CD4-positive, alpha-beta T cell treated with Interleukin-10 for 1 hour (primary cell): ENCODE measurements around the gene CERS6.

Experiments
- DNase-seq: peaks from one replicate; pipeline ENCODE4 v3.0.0-alpha.2; 2020

Gene CERS6

DNA sequence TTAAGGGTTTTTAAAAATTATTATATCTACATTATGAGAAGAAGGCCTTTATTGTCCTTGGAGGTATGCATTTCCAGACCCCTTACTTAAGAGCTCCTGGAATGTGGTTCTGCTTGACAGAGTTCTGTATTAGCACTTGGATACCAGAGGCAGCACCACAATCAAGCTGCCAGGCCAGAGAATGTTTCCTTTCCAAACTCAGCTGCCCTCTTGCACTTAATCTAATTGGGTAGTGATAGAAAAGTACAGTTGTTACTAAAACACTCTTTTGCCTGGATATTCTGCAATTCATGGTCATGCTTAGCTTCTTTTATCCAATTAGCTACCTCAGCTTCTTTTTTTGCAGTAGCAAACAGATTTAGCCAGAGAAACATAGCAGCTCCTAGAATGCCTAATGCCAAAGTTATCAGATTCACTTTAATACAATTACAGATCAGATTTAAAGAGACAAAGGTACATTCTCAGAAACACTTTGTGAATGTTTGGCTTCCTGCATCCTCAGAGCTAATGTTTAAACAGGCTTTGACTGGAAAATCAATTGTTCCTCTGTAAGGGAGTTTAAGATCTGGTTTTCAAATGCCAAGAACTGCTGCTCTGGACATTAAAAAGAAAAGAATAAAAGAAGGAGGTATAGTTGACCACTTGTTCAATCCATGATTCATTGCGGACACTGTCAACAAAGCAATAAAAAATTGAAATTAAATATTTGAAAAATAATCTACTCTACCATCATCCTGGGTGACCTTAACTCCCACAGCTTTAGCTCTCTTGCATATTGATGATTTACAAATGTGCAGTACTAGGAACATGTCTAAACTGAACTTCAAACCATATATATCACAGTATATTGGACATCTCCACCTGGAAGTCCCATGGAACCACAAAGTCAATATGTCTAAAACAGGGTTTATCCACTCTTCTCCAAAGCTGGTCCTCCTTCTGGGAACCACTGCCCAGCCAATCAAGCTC, 359.2 kb downstream of the CERS6 start:
- DNase-seq: no peak

DNA sequence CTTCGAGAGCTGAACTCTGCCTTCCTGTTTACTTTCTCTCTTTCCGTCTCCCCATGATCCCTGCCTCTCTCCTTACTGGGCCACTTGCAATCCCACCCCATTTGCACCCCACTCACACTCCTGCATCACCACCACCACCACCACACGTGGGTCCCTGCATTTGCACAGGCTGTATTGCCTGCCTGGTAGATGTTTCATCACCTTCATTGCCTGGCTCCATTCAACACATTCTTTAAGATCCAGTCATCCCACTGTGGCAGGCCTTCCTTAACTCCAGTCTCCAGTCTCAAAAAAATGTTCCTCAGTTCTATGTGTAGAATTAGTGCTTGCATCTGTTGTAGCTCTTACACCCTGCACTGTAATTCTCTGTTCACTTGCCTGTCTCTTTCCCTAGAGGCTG, 360.3 kb downstream of the CERS6 start:
- no peak for DNase-seq

DNA sequence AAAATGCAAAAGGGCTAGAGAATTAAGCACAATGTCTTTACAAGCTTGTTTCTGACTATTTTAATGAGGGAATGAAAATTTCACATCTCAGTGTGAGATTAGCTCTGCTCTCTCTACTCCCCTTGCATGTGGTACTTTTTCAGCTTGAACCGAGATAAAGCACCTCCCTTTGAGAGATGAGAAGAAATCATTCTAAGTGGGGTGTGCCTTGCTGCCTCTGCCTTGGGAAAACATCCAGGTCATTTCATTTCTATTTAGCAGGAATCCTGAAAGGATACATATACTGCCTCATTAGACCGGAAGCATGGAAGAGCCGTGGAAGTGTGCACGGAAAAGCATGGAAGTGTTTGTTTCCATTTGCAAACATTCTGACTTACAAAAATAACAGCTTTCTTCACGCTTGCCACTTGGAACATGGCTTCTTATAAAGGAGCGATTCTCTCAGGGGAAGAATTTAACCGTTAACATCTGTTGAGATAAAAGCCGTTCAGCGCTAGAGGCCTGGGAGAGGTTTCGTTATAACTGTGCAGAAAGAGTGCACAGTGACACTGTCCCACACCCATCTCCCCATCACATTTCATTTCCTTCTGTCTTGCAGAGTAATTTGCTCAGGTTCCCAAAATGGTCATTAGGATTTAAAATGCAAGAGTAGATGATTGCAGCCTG, 363.1 kb downstream of the CERS6 start:
- DNase-seq: no peak

DNA sequence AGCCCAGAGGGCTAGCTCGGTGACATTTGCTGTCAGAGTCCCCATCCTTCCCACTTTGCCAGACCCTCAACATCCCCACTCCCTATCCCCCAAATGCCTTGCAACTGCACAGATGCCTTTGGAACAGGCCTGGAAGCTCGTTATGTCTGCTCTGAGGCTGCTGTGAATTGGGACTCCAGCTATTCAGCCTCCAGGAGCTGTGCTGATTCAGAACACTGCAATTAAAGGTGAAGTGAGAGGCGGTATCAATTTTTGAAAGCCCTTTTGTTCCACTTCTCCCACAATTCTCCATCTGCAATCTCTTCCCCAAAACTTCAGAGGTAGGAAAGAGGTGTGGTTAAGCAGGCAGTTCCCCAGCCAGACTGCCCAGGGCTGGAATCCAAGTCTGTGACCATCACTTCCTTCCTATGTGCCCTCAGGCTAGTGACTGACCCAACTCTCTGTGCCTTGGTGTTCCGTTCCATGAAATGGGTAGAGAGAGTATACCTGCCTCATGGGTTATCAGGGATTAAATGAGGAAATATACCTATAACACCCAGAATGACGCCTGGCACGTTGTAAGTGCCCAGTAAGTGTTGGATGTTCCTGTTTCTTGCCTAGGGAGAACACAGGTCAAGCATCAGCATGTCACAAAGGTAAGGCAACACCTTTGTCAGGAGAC, 363.9 kb downstream of the CERS6 start:
- DNase-seq: no peak

DNA sequence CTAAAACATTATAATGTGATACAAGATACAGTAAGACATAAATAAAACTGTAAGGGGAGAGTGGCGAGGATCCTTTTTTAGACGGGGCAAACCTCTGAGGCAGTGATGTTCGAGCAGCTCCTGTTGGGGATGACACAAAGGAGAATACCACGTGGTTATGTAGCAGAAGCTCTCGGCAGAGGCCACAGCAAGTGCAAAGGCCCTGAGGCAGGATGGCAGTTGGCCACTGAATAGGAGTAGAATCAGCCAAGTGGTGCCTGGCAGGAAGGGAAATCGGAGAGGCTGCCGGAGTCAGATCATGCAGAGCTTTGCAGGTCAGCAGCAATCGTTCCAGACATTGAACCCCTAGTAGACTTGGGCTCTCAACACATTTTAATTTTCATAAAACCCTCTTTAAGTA, 365.5 kb downstream of the CERS6 start:
- DNase-seq: no peak

DNA sequence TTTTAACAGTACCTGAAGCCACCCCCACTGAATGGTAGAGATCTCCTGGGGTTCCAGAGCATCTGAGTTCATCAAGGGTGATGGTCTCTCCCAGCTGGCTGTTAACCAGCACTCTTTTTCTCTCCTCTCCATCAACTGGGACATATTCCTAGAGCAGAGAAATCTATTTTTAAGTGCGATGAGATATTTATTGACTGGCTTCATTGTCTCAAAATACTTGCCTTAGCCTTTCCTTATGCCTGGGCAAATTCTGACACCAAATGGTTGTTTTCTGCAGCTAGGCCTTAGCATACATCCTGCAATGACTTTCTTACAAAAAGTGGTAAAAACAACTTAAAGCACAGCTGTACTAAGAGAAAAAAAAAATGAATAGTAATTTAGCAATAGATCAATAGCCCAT, 365.9 kb downstream of the CERS6 start:
- no peak for DNase-seq
